H1 (cell line): Measurements from ENCODE around the gene XPNPEP2.

ENCODE experiments used
- EGR1 ChIP-seq: IDR thresholded peaks from 2 replicates; pipeline ENCODE4 v1.6.1; 2011; ENCODE audit warnings: low read depth, low read length, borderline replicate concordance
- EP300 ChIP-seq, 2 experiments: IDR thresholded peaks; 1 replicate in 1 of 2; 2 replicates in 1 of 2; pipeline ENCODE4 v1.6.1; 2011 to 2012; ENCODE audit warnings: low read depth in 2 of 2, low read length in 2 of 2, mild to moderate bottlenecking in 2 of 2, borderline replicate concordance in 1 of 2, inconsistent platforms in 1 of 2, moderate library complexity in 1 of 2
- HDAC6 ChIP-seq: IDR thresholded peaks from one replicate; pipeline ENCODE4 v1.7.1; 2012; ENCODE audit warnings: low read depth, mild to moderate bottlenecking, inconsistent platforms, low read length, moderate library complexity
- JUND ChIP-seq: IDR thresholded peaks from 2 replicates; pipeline ENCODE4 v1.6.1; 2011; ENCODE audit warnings: mild to moderate bottlenecking, improper control_type of control experiment, low read length
- KDM4A ChIP-seq: IDR thresholded peaks from one replicate; pipeline ENCODE4 v1.7.1; 2012; ENCODE audit warnings: low read depth, mild to moderate bottlenecking, moderate library complexity, low read length, inconsistent platforms; ENCODE audit not compliant: severe bottlenecking
- KDM5A ChIP-seq: fragments of 200-600 bp; IDR thresholded peaks from 2 replicates; pipeline ENCODE4 v1.7.1; 2012; ENCODE audit warnings: mild to moderate bottlenecking, low read length, inconsistent platforms, mixed read lengths
- POLR2A ChIP-seq, 2 experiments: IDR thresholded peaks; 1 replicate in 1 of 2; 2 replicates in 1 of 2; pipeline ENCODE4 v1.6.1; 2011; ENCODE audit warnings: low read depth in 2 of 2, low read length in 2 of 2, mild to moderate bottlenecking in 2 of 2; ENCODE audit errors: control extremely low read depth in 1 of 2
- RXRA ChIP-seq: IDR thresholded peaks from 2 replicates; pipeline ENCODE4 v1.6.1; 2011; ENCODE audit warnings: low read depth, mild to moderate bottlenecking, low read length, moderate library complexity; ENCODE audit not compliant: insufficient read depth
- SIN3A ChIP-seq, 2 experiments: IDR thresholded peaks in 1 of 2; conservative IDR thresholded peaks in 1 of 2; 2 replicates each; pipeline ENCODE4 v1.6.1; 2011 to 2012; ENCODE audit warnings: low read length in 2 of 2, improper control_type of control experiment in 1 of 2, low read depth in 1 of 2, mild to moderate bottlenecking in 1 of 2
- SRF ChIP-seq: IDR thresholded peaks from 2 replicates; pipeline ENCODE4 v1.6.1; 2011; ENCODE audit warnings: mild to moderate bottlenecking, low read depth, low read length, moderate library complexity
- TF ChIP-seq, protein P1 (sequence below), 3 experiments: IDR thresholded peaks; 1 replicate in 2 of 3; 2 replicates in 1 of 3; pipeline versions ENCODE4 v1.5.1 to v1.6.1; 2011; ENCODE audit warnings: low read length in 3 of 3, mild to moderate bottlenecking in 3 of 3, inconsistent platforms in 2 of 3, low read depth in 1 of 3, moderate library complexity in 1 of 3; ENCODE audit not compliant: insufficient read depth in 1 of 3; ENCODE audit errors: control extremely low read depth in 1 of 3
- TF ChIP-seq, protein P2 (sequence below): IDR thresholded peaks from 2 replicates; pipeline ENCODE4 v1.6.1; 2012; ENCODE audit warnings: low read length, inconsistent platforms

DNA sequence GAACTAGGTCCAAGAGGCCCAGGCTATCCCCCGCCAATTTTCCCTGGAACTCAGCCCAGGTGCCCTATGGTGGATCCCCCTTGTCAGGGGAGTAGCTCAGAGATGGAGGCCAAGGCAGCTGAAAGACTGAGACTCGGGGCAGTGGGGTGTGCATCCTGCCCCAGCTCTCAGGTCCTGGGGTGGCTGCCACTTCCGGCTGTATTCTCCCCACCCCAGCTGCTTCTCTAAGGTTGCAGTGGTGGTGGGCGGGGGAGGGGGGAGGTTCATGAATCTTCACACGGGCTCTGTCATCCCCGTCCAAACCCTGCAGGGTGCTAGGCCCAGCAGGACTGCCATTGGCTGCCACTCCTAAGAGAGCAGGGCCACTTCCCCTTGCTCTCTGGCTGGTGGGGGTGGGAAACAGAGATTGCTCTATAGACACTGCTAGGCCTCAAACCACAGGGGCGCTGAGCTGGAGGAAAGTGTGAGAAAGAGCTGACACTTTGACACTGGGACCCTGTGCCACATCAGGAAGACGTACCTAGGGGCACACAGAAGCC lies 42.4 kb downstream of the XPNPEP2 start:
- no peak for TF ChIP-seq KDM5A
- TF ChIP-seq HDAC6 = no peak
- TF ChIP-seq POLR2A (IDR thresholded peaks at IDR 0.05; ENCODE audit: control extremely low read depth in 1 of 2, low read depth in 2 of 2, low read length in 2 of 2) = no peak
- TF ChIP-seq RXRA = no peak
- TF ChIP-seq, protein P1, sequence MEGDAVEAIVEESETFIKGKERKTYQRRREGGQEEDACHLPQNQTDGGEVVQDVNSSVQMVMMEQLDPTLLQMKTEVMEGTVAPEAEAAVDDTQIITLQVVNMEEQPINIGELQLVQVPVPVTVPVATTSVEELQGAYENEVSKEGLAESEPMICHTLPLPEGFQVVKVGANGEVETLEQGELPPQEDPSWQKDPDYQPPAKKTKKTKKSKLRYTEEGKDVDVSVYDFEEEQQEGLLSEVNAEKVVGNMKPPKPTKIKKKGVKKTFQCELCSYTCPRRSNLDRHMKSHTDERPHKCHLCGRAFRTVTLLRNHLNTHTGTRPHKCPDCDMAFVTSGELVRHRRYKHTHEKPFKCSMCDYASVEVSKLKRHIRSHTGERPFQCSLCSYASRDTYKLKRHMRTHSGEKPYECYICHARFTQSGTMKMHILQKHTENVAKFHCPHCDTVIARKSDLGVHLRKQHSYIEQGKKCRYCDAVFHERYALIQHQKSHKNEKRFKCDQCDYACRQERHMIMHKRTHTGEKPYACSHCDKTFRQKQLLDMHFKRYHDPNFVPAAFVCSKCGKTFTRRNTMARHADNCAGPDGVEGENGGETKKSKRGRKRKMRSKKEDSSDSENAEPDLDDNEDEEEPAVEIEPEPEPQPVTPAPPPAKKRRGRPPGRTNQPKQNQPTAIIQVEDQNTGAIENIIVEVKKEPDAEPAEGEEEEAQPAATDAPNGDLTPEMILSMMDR (IDR thresholded peaks at IDR 0.05; ENCODE audit: control extremely low read depth in 1 of 3, insufficient read depth in 1 of 3, low read depth in 1 of 3, low read length in 3 of 3) = no peak
- TF ChIP-seq, protein P2, sequence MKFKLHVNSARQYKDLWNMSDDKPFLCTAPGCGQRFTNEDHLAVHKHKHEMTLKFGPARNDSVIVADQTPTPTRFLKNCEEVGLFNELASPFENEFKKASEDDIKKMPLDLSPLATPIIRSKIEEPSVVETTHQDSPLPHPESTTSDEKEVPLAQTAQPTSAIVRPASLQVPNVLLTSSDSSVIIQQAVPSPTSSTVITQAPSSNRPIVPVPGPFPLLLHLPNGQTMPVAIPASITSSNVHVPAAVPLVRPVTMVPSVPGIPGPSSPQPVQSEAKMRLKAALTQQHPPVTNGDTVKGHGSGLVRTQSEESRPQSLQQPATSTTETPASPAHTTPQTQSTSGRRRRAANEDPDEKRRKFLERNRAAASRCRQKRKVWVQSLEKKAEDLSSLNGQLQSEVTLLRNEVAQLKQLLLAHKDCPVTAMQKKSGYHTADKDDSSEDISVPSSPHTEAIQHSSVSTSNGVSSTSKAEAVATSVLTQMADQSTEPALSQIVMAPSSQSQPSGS = no peak
- no peak for TF ChIP-seq SIN3A (conservative IDR thresholded peaks at IDR 0.05 in 1 of 2, IDR thresholded peaks at IDR 0.05 in 1 of 2; ENCODE audit: low read depth in 1 of 2, low read length in 2 of 2)
- TF ChIP-seq EP300 (IDR thresholded peaks at IDR 0.05; ENCODE audit: borderline replicate concordance in 1 of 2, low read depth in 2 of 2, low read length in 2 of 2) = no peak
- no peak for TF ChIP-seq SRF
- TF ChIP-seq KDM4A = no peak
- TF ChIP-seq JUND = no peak
- TF ChIP-seq EGR1 = no peak
